H1 (cell line): ENCODE results near the gene TRAK1. TPM values are rescaled to one million over a fixed set of nuclear protein-coding genes. Genes with fewer than 3 reads are reported as not detected.

Experiments
- CTCF ChIA-PET: fragments of 300-600 bp; sonication (Branson Sonifier 250); formaldehyde crosslinking; loops from one replicate; lab custom pipeline; 2021; ENCODE audit not compliant: partially characterized antibody; lab: Charles Lee
- POLR2A ChIA-PET: fragments of 300-600 bp; sonication (Branson Sonifier 250); formaldehyde crosslinking; loops from one replicate; lab custom pipeline; 2021; ENCODE audit warnings: inconsistent platforms; ENCODE audit not compliant: partially characterized antibody; lab: Charles Lee
- DNase-seq, 2 experiments: peaks; one replicate each; pipeline versions ENCODE4 v3.0.0 to v3.0.0-alpha.2; 2010 to 2022; ENCODE audit warnings: low spot score in 2 of 2, low read depth in 1 of 2, mixed read lengths in 1 of 2
- FAIRE-seq: peaks from 2 replicates; lab custom pipeline; 2011; peaks lifted over from hg19 to GRCh38; lab: Jason Lieb, UNC
- H2AFZ ChIP-seq: 2 replicates; pipeline ENCODE4 v1.8.1; 2012; ENCODE audit warnings: low read length, inconsistent platforms
- H2AK5ac ChIP-seq: 2 replicates; pipeline ENCODE4 v1.6.1; 2013; ENCODE audit warnings: low read depth, low read length
- H2BK120ac ChIP-seq: replicated peaks from 2 replicates; pipeline ENCODE3; 2013; ENCODE audit warnings: low read depth, low read length, inconsistent platforms
- H2BK12ac ChIP-seq: 2 replicates; pipeline ENCODE4 v1.6.1; 2013; ENCODE audit warnings: low read depth, low read length
- H2BK15ac ChIP-seq: 2 replicates; pipeline ENCODE4 v1.6.1; 2013; ENCODE audit warnings: low read length
- H2BK20ac ChIP-seq: 2 replicates; pipeline ENCODE4 v1.6.1; 2013; ENCODE audit warnings: low read length
- H2BK5ac ChIP-seq: 2 replicates; pipeline ENCODE4 v1.6.1; 2013; ENCODE audit warnings: low read depth, low read length
- H3K14ac ChIP-seq: 2 replicates; pipeline ENCODE4 v1.6.1; 2013; ENCODE audit warnings: inconsistent platforms; ENCODE audit not compliant: insufficient read length
- H3K18ac ChIP-seq: 2 replicates; pipeline ENCODE4 v1.6.1; 2013; ENCODE audit warnings: low read length; ENCODE audit errors: extremely low read depth
- H3K23ac ChIP-seq: 2 replicates; pipeline ENCODE4 v1.6.1; 2013; ENCODE audit warnings: inconsistent platforms; ENCODE audit not compliant: insufficient read length
- H3K23me2 ChIP-seq: 2 replicates; pipeline ENCODE4 v1.6.1; 2013; ENCODE audit warnings: low read depth, low read length
- H3K27ac ChIP-seq: 2 replicates; pipeline ENCODE4 v1.6.1; 2011; ENCODE audit warnings: low read depth, low read length, inconsistent platforms
- H3K27me3 ChIP-seq, 4 experiments: replicated peaks in 1 of 4; 1 replicate in 1 of 4; 2 replicates in 3 of 4; pipeline versions ENCODE4 v1.6.1 to v1.8.1; 2011 to 2013; ENCODE audit warnings: low read length in 3 of 4, mild to moderate bottlenecking in 3 of 4, inconsistent platforms in 2 of 4, mixed read lengths in 2 of 4, moderate library complexity in 1 of 4; ENCODE audit not compliant: control insufficient read depth in 3 of 4, insufficient read depth in 3 of 4; ENCODE audit errors: extremely low read depth in 1 of 4
- H3K36me3 ChIP-seq, 4 experiments: 2 replicates each; pipeline versions ENCODE4 v1.6.1 to v1.8.1; 2011 to 2013; ENCODE audit warnings: mild to moderate bottlenecking in 4 of 4, low read length in 3 of 4, moderate library complexity in 2 of 4, control low read depth in 1 of 4, inconsistent platforms in 1 of 4; ENCODE audit not compliant: insufficient read depth in 4 of 4, control insufficient read depth in 2 of 4
- H3K4ac ChIP-seq: replicated peaks from 2 replicates; pipeline ENCODE3; 2013; ENCODE audit warnings: low read length, low read depth, mixed read lengths, inconsistent platforms; ENCODE audit not compliant: insufficient read length
- H3K4me1 ChIP-seq, 4 experiments: replicated peaks in 1 of 4; 1 replicate in 1 of 4; 2 replicates in 3 of 4; pipeline versions ENCODE4 v1.6.1 to v1.8.1; 2011 to 2013; ENCODE audit warnings: low read length in 3 of 4, inconsistent platforms in 2 of 4, mixed read lengths in 1 of 4; ENCODE audit not compliant: insufficient read depth in 4 of 4, control insufficient read depth in 3 of 4
- H3K4me2 ChIP-seq, 2 experiments: 2 replicates each; pipeline versions ENCODE4 v1.6.1 to v1.8.1; 2011 to 2013; ENCODE audit warnings: low read depth in 2 of 2, low read length in 2 of 2, control low read depth in 1 of 2, inconsistent platforms in 1 of 2, mild to moderate bottlenecking in 1 of 2; ENCODE audit not compliant: insufficient read depth in 1 of 2
- H3K4me3 ChIP-seq, 4 experiments: fragments of 200-600, 300-600 bp in 1 of 4; sonication (generic), shearing (Covaris generic), sonication (Bioruptor Twin) in 1 of 4; 2 replicates each; pipeline versions ENCODE4 v1.5.1 to v1.8.1; 2011 to 2016; ENCODE audit warnings: low read length in 4 of 4, low read depth in 3 of 4, control low read depth in 2 of 4, inconsistent platforms in 2 of 4, mild to moderate bottlenecking in 2 of 4, mixed read lengths in 1 of 4, moderate library complexity in 1 of 4; ENCODE audit not compliant: insufficient read depth in 2 of 4; ENCODE audit errors: extremely low read depth in 1 of 4
- H3K56ac ChIP-seq: replicated peaks from 2 replicates; pipeline ENCODE3; 2013; ENCODE audit warnings: low read depth, mild to moderate bottlenecking, mixed read lengths, low read length, inconsistent platforms; ENCODE audit not compliant: insufficient read length
- H3K79me1 ChIP-seq: 2 replicates; pipeline ENCODE4 v1.6.1; 2013; ENCODE audit warnings: low read depth, low read length, control low read depth
- H3K79me2 ChIP-seq, 2 experiments: 2 replicates each; pipeline versions ENCODE4 v1.6.1 to v1.8.1; 2012 to 2013; ENCODE audit warnings: low read length in 2 of 2, mild to moderate bottlenecking in 2 of 2, inconsistent platforms in 1 of 2; ENCODE audit not compliant: insufficient read depth in 2 of 2, control insufficient read depth in 1 of 2
- H3K9ac ChIP-seq, 4 experiments: replicated peaks in 1 of 4; 1 replicate in 1 of 4; 2 replicates in 3 of 4; pipeline versions ENCODE4 v1.6.1 to v1.8.1; 2011 to 2013; ENCODE audit warnings: low read depth in 3 of 4, low read length in 3 of 4, control low read depth in 2 of 4, mild to moderate bottlenecking in 2 of 4, moderate library complexity in 2 of 4, inconsistent platforms in 1 of 4; ENCODE audit errors: extremely low read depth in 1 of 4
- H3K9me3 ChIP-seq, 2 experiments: 2 replicates each; pipeline versions ENCODE4 v1.6.1 to v1.8.1; 2012 to 2013; ENCODE audit warnings: mild to moderate bottlenecking in 2 of 2, moderate library complexity in 2 of 2, control low read depth in 1 of 2, inconsistent platforms in 1 of 2, low read depth in 1 of 2, low read length in 1 of 2, mixed read lengths in 1 of 2; ENCODE audit not compliant: insufficient read depth in 2 of 2
- H4K20me1 ChIP-seq, 2 experiments: replicated peaks in 1 of 2; 2 replicates each; pipeline versions ENCODE3 to v1.8.1; 2011 to 2013; ENCODE audit warnings: inconsistent platforms in 2 of 2, low read length in 2 of 2, mild to moderate bottlenecking in 1 of 2; ENCODE audit not compliant: insufficient read depth in 2 of 2, control insufficient read depth in 1 of 2
- H4K5ac ChIP-seq: 2 replicates; pipeline ENCODE4 v1.6.1; 2013; ENCODE audit warnings: low read length, low read depth, mixed read lengths, inconsistent platforms; ENCODE audit not compliant: insufficient read length
- H4K8ac ChIP-seq: 2 replicates; pipeline ENCODE4 v1.8.0; 2013; ENCODE audit warnings: mild to moderate bottlenecking, moderate library complexity, low read length, inconsistent platforms; ENCODE audit not compliant: insufficient read depth; ENCODE audit errors: extremely low read depth
- H4K91ac ChIP-seq: replicated peaks from 2 replicates; pipeline ENCODE3; 2013; ENCODE audit warnings: low read length, mixed read lengths, inconsistent platforms; ENCODE audit not compliant: insufficient read length
- BACH1 ChIP-seq: IDR thresholded peaks from 2 replicates; pipeline ENCODE4 v1.6.1; 2012; ENCODE audit warnings: low read length, improper control_type of control experiment
- CBX8 ChIP-seq: fragments of 300-800, 300-1000 bp; sonication (generic); IDR thresholded peaks from 2 replicates; pipeline ENCODE4 v1.7.1; 2016; ENCODE audit warnings: low read depth, low read length, borderline replicate concordance
- EGR1 ChIP-seq: IDR thresholded peaks from 2 replicates; pipeline ENCODE4 v1.6.1; 2011; ENCODE audit warnings: low read depth, low read length, borderline replicate concordance
- GABPA ChIP-seq: IDR thresholded peaks from 2 replicates; pipeline ENCODE4 v1.6.1; 2011; ENCODE audit warnings: mild to moderate bottlenecking, low read length, moderate library complexity, borderline replicate concordance; ENCODE audit not compliant: insufficient read depth
- RNF2 ChIP-seq: fragments of 200-900, 300-1000 bp; sonication (generic); IDR thresholded peaks from 2 replicates; pipeline ENCODE4 v1.7.1; 2016; ENCODE audit warnings: borderline replicate concordance, low read depth, mild to moderate bottlenecking, antibody characterized with exemption, low read length; ENCODE audit not compliant: poor library complexity, severe bottlenecking; ENCODE audit errors: missing control alignments
- SIN3A ChIP-seq, 2 experiments: IDR thresholded peaks in 1 of 2; conservative IDR thresholded peaks in 1 of 2; 2 replicates each; pipeline ENCODE4 v1.6.1; 2011 to 2012; ENCODE audit warnings: low read length in 2 of 2, improper control_type of control experiment in 1 of 2, low read depth in 1 of 2, mild to moderate bottlenecking in 1 of 2
- SP1 ChIP-seq: IDR thresholded peaks from 2 replicates; pipeline ENCODE4 v1.6.1; 2011; ENCODE audit warnings: low read depth, low read length
- SRF ChIP-seq: IDR thresholded peaks from 2 replicates; pipeline ENCODE4 v1.6.1; 2011; ENCODE audit warnings: mild to moderate bottlenecking, low read depth, low read length, moderate library complexity
- WGBS, 2 experiments: shearing (Covaris generic) in 1 of 2; methylation state at CpG; one replicate each; pipeline versions ENCODE4 v1.1.6 to v1.1.7; 2013 to 2015; ENCODE audit warnings: low lambda C conversion rate in 2 of 2, mixed read lengths in 2 of 2, inconsistent platforms in 1 of 2, low coverage in 1 of 2, missing lambda C conversion rate in 1 of 2; ENCODE audit not compliant: insufficient replicate concordance in 2 of 2, insufficient coverage in 1 of 2, insufficient read length in 1 of 2; ENCODE audit errors: extremely low coverage in 1 of 2, missing lambda C conversion rate in 1 of 2; 5-methylcytosine and 5-hydroxymethylcytosine counted together
- polyA plus RNA-seq, 7 experiments: library from polyadenylated mRNA; depleted of rRNA in 3 of 7; stranded (reverse) in 5 of 7; unstranded in 2 of 7; fragments of >200 nt in 5 of 7; fragments of 200-250 nt in 2 of 7; gene quantifications; 1 replicate in 5 of 7; 2 replicates in 1 of 7; 4 replicates in 1 of 7; pipeline versions ENCODE4 v1.2.1 to v1.2.3, GENCODE V29; 2011 to 2013; ENCODE audit warnings: missing spikeins in 2 of 7, mixed read lengths in 2 of 7
- total RNA-seq: library from RNA; stranded (reverse); fragmentation: NEBNext Ultra II Directional; extraction: Animal tissue kit (Norgen Biotek cat#: 25700); gene quantifications from 2 replicates; pipeline ENCODE4 v1.2.1, GENCODE V29; 2021

The TRAK1 gene
- total and polyA plus RNA-seq, 2 of the 8 experiments (the other 6 are each of a cell fraction or from before 2014, with no cell fraction given) = 21.3 to 32.7 TPM

DNA sequence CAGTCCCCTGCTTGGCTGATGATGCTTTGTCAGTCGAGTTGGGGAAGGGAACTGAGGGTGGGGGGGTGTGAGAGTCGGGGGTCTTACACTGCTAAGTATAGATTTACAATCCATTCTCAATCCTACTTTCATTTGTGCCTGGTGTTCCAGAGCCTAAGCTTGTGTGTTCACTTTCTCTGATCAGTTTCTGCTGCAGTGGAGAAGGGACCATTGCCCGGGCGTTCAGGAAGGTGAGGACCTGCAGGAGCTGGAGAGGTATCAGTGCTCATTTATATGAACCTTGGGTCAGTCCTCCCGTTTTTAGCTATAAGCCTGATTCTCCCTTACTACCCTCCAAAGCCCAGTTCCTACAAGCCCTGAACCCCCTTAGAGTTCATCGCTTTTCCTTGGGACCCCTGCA is 41.0 kb upstream of the TRAK1 start:
- Histone ChIP-seq H3K27me3 (no peaks in the 10 kb centered on the region), H2BK120ac (no peak overlapping the region), H3K36me3 (no peaks in the 10 kb centered on the region), H2AK5ac (no peak overlapping the region), H4K91ac (no peak overlapping the region), H2BK20ac (no peak overlapping the region), H3K18ac (no peak overlapping the region), H3K9ac (no peak overlapping the region), H2BK15ac (no peak overlapping the region), H3K56ac (no peak overlapping the region), H3K4me3 (no peak overlapping the region), H3K4ac (no peak overlapping the region), H2BK12ac (no peak overlapping the region), H4K5ac (no peak overlapping the region), H3K23ac (no peak overlapping the region), H4K8ac (no peak overlapping the region), H3K23me2 (0 out of 2 replicates have a peak, but pooled peaks cover 2% of the 10 kb centered on the region), H3K27ac (no peak overlapping the region), H3K79me2 (peaks cover 0 to 75% of the 10 kb centered on the region in 2 experiments; a peak in 2 of 4 replicates), H3K4me1 (peaks cover 6 to 24% (median 19%) of the 10 kb centered on the region in 4 experiments), H2AFZ (no peak overlapping the region), H3K9me3 (no peaks in the 10 kb centered on the region), H4K20me1 (no peaks in the 10 kb centered on the region), H3K4me2 (no peak overlapping the region), H3K14ac (no peak overlapping the region), H2BK5ac (no peak overlapping the region), H3K79me1 (peaks cover 6% of the 10 kb centered on the region)
- TF ChIP-seq RNF2 (no peak), EGR1 (no peak), CBX8 (no peak), SRF (no peak), SP1 (no peak), SIN3A (conservative IDR thresholded peaks at IDR 0.05 in 1 of 2, IDR thresholded peaks at IDR 0.05 in 1 of 2; ENCODE audit: low read depth in 1 of 2, low read length in 2 of 2) (no peak), BACH1 (no peak), GABPA (no peak)
- 83% methylated on average over 5 of the region's 6 CpGs; no CpG with 5 or more reads in 1 of the 2 experiments for WGBS, 2 experiments
- DNase-seq = no peak
- no peak for FAIRE-seq
- POLR2A ChIA-PET = interaction anchor here (1.2 to 1.5 kb wide), 2 partner anchors 11 to 23 kb away, joined by 3 to 6 read pairs; no protein-coding TSS in a partner anchor
- CTCF ChIA-PET = interaction anchor here (0.6 to 3.4 kb wide), 5 partner anchors 24 to 49 kb away, joined by 3 to 16 read pairs (median 5); no protein-coding TSS in a partner anchor
